Mucosa of gallbladder (tissue), 1 donor: Measurements from ENCODE around the gene ARHGEF40. TPM values are rescaled to one million over a fixed set of nuclear protein-coding genes. Genes with fewer than 3 reads are reported as not detected.

Experiments used
- DNase-seq: peaks from one replicate; pipeline ENCODE4 v3.0.0-alpha.2; 2020; ENCODE audit warnings: low spot score
- total RNA-seq: library from RNA; stranded (reverse); gene quantifications from one replicate; pipeline ENCODE4 v1.2.1, GENCODE V29; 2021
- donor health status: DM: no; HTN: no; CAD: no.

ARHGEF40 gene
- total RNA-seq, 1 donor from 2014 or later = 124 TPM

- DNase-seq = no peak
Measured at GRCh38 chr14:21059842-21060613, 10.1 kb upstream of the ARHGEF40 start.

GRCh38 chr14:21060614-21061346 lies 9.3 kb upstream of the ARHGEF40 start:
- DNase-seq = no peak

GRCh38 chr14:21061347-21061668 lies 8.8 kb upstream of the ARHGEF40 start:
- DNase-seq = no peak

- DNase-seq = no peak
Measured at GRCh38 chr14:21063479-21063878, 6.6 kb upstream of the ARHGEF40 start.

- DNase-seq = no peak
Measured at GRCh38 chr14:21066882-21067502, 3.1 kb upstream of the ARHGEF40 start.

DNA sequence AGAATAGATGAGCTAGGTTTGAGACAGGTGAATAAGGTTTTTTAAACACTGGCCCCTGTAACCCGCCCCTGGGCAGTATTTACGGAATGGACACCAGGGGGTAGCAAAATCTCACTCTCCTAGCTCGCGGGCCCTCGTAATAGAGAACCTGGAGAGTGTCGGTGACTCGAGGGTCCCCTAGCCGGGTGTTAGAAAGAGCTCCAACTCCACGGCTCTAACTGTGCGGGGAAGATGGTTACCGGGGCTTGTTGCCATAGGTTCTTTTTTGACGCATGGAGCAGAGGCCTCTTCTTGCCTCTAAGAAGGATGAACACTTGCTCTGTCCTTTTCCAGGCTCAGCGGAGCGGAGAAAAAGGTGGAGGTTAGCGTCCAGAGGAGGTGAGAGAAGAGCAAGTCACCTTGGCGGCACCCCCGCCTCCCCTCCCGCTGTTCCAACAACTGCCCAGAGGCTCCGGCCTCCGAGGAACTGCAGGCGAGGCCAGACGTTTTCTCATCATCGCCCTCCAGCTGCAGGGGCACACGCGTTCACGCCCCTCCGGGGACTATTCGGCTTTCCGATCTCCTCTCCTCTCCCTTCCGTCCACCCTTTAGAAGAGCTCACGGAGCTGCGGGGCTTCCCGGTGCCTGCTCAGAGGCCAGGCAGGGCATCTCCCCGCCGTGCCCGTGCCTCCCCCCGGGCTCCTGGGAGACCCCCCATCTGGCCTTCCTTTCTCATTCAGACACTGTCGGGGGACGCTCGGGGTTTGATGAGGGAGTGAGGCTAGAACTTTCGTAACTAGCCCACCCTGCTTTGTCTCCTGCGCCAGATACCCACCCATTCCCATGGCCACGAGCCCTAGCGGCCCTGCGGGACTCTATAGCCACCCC lies 1.4 kb upstream of the ARHGEF40 start:
- DNase-seq = peak; percentile 60

- DNase-seq = no peak
Measured at GRCh38 chr14:21069388-21070082, 569 bp upstream of the ARHGEF40 start.

- no peak for DNase-seq
Measured at GRCh38 chr14:21070610-21071224, 613 bp downstream of the ARHGEF40 start.

DNA sequence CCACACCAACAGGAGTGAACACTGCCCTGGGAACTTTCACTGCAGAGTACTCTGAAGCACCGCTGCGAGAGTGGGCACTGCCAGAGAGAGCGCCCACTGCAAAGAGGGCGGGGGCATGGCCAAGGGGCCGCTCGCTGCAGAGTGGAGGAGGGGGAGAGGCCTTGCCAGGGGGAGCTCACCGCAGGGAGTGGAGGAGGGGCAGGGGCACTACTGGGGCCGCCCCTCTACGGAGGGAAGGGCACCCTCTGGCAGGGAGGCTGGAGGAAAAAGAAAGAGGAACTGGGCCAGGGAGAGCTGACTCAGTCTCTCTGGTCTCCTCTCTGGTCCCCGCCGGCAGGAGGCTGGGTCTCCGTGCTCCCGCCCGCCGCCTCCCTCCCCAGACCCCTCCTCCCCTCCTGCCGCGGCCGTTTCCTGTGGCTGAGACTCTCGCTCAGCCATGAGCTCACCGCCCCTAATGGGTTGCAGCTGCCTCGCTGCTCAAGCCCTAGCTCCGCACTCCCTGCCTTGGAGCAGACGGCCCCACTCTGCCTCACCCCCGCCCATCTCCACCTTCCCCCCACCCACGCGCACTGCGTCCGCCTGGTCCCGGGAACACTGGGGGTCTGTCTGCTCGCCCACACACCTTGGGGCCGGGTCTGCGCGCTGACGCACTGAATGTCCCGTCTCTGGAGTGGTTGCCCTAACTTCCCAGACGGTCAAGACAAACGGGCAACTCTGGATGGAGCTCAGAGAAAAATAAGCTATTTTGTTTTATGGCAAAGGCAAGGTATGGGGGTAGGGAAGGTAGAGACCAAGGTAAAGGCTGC lies 1.3 kb downstream of the ARHGEF40 start:
- peak; percentile 82 for DNase-seq

GRCh38 chr14:21072031-21072473 lies 1.9 kb downstream of the ARHGEF40 start:
- no peak for DNase-seq

GRCh38 chr14:21072781-21073339 lies 2.8 kb downstream of the ARHGEF40 start:
- peak; percentile 66 for DNase-seq

- no peak for DNase-seq
Measured at GRCh38 chr14:21073921-21074320, 3.8 kb downstream of the ARHGEF40 start.

DNA sequence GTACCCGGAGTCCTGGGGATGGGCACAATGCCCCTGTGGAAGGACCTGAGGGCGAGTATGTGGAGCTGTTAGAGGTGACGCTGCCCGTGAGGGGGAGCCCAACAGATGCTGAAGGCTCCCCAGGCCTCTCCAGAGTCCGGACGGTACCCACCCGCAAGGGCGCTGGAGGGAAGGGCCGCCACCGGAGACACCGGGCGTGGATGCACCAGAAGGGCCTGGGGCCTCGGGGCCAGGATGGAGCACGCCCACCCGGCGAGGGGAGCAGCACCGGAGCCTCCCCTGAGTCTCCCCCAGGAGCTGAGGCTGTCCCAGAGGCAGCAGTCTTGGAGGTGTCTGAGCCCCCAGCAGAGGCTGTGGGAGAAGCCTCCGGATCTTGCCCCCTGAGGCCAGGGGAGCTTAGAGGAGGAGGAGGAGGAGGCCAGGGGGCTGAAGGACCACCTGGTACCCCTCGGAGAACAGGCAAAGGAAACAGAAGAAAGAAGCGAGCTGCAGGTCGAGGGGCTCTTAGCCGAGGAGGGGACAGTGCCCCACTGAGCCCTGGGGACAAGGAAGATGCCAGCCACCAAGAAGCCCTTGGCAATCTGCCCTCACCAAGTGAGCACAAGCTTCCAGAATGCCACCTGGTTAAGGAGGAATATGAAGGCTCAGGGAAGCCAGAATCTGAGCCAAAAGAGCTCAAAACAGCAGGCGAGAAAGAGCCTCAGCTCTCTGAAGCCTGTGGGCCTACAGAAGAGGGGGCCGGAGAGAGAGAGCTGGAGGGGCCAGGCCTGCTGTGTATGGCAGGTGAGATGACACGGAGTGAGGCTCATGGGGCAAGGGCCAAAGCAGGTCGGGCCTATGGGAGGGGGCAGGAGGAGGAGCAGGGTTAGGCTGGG lies 4.5 kb downstream of the ARHGEF40 start:
- DNase-seq = no peak

- DNase-seq = no peak
Measured at GRCh38 chr14:21075719-21076437, 5.8 kb downstream of the ARHGEF40 start.

GRCh38 chr14:21077672-21078071 lies 7.6 kb downstream of the ARHGEF40 start:
- DNase-seq = no peak

GRCh38 chr14:21078287-21078686 lies 8.2 kb downstream of the ARHGEF40 start:
- DNase-seq = no peak

DNA sequence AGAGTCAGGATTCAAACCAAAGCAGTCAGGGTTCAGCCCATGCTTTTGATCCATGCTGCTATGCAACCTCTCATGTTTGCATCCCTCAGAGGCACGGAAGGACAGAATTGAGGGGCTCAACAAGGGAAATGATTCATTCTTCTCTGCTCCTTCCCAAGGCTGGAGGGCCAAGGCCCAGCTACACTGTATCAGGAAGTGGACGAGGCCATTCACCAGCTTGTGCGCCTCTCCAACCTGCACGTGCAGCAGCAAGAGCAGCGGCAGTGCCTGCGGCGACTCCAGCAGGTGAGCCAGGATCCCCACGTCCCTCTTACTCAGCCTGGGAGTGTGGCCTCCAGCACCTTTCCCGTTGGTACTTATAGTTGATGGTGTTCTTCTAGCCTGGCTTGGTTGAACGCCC lies 8.6 kb downstream of the ARHGEF40 start:
- no peak for DNase-seq
